Left lung (tissue), 10 donors: ENCODE data around the gene PSRC1. TPM values are rescaled to one million over a fixed set of nuclear protein-coding genes. Genes with fewer than 3 reads are reported as not detected.

Experiments used
- ATAC-seq: fragments of 200-7000 bp; cut with Tn5 transposase; one replicate; pipeline ENCODE4 v1.9.1; 2020; ENCODE audit warnings: moderate library complexity
- DNase-seq, 4 donors: peaks; one replicate each; pipeline ENCODE4 v3.0.0-alpha.2; 2013 to 2020
- H3K27ac ChIP-seq, 2 donors: fragments of 200-600 bp; sonication (generic) in 1 of 2; one replicate each; pipeline versions ENCODE4 v1.5.0 to v1.8.0; 2020 to 2021
- H3K27me3 ChIP-seq, 2 donors: fragments of 200-600 bp; sonication (generic) in 1 of 2; one replicate each; pipeline versions ENCODE4 v1.5.0 to v1.8.0; 2020 to 2021
- H3K36me3 ChIP-seq, 2 donors: fragments of 200-600 bp; sonication (generic) in 1 of 2; one replicate each; pipeline versions ENCODE4 v1.5.0 to v1.8.0; 2020 to 2021
- H3K4me1 ChIP-seq, 2 donors: fragments of 200-600 bp; one replicate each; pipeline ENCODE4 v1.8.0; 2021
- H3K4me3 ChIP-seq, 2 donors: fragments of 200-600 bp; sonication (generic) in 1 of 2; one replicate each; pipeline versions ENCODE4 v1.5.0 to v1.8.0; 2020 to 2021; ENCODE audit warnings: mild to moderate bottlenecking in 1 of 2
- H3K9me3 ChIP-seq, 2 donors: fragments of 200-600 bp; sonication (generic) in 1 of 2; one replicate each; pipeline versions ENCODE4 v1.5.0 to v1.8.0; 2020 to 2021
- intact Hi-C, 2 donors: fragments of 100-400 bp; cut with DNase I; formaldehyde crosslinking; loops; one replicate each; pipeline versions ENCODE4 v1.11.2 to v1.14.2; 2022
- polyA plus RNA-seq, 6 donors: library from polyadenylated mRNA; unstranded; fragments of 120-200 nt; gene quantifications; one replicate each; pipeline ENCODE4 v1.2.1, GENCODE V29; 2013; ENCODE audit not compliant: insufficient read length in 6 of 6
- total RNA-seq, 2 donors: library from RNA; stranded (reverse); fragmentation: NEBNext Ultra II Directional; extraction: Animal tissue kit (Norgen Biotek cat#: 25700); gene quantifications; one replicate each; pipeline ENCODE4 v1.2.1, GENCODE V29; 2021
- TF ChIP-seq, protein P1 (sequence below), 2 donors: fragments of 200-600 bp; sonication (generic) in 1 of 2; IDR thresholded peaks; one replicate each; pipeline versions ENCODE4 v1.5.0 to v1.8.0; 2021; ENCODE audit warnings: antibody characterized with exemption in 2 of 2
- donor health status: DM: no; HTN: yes; CAD: no.
- donor health status: DM: no; HTN: no; CAD: no.

PSRC1 gene
- total and polyA plus RNA-seq, 8 donors: 4.2 to 53.0 (median 37.7) TPM

DNA sequence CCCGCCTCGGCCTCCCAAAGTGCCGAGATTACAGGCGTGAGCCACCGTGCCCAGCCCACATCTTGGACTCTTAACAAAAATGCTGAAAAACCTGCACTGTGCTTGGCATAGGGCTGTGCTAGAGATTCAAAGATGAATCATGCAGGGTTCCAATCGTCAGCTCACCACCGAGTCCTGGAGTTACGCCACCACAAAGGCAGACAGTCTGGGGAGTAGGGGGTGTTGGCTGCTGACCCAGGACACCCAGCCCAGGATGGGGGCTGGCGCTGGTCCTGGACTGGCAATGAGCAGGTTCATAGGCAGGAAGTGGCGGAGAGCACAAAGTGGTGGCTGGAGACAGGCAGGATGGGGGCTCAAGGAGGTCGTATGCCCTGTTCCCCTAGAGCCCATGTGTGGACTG, 16.0 kb downstream of the PSRC1 start:
- Histone ChIP-seq H3K9me3 (no peaks in the 10 kb centered on the region), H3K4me3 (no peak overlapping the region), H3K27me3 (no peaks in the 10 kb centered on the region), H3K36me3 (no peaks in the 10 kb centered on the region), H3K4me1 (peaks cover 0 to 8% of the 10 kb centered on the region in 2 donors), H3K27ac (no peak overlapping the region)
- ATAC-seq (no peak), DNase-seq (peak in 1 of 4 donors; percentile 53)
- intact Hi-C loops: loop anchor here in 1 of 2 donors (10.0 kb wide), 1 partner anchor 268 kb away; the partner anchor contains the start of gene GPR61
- TF ChIP-seq, protein P1, sequence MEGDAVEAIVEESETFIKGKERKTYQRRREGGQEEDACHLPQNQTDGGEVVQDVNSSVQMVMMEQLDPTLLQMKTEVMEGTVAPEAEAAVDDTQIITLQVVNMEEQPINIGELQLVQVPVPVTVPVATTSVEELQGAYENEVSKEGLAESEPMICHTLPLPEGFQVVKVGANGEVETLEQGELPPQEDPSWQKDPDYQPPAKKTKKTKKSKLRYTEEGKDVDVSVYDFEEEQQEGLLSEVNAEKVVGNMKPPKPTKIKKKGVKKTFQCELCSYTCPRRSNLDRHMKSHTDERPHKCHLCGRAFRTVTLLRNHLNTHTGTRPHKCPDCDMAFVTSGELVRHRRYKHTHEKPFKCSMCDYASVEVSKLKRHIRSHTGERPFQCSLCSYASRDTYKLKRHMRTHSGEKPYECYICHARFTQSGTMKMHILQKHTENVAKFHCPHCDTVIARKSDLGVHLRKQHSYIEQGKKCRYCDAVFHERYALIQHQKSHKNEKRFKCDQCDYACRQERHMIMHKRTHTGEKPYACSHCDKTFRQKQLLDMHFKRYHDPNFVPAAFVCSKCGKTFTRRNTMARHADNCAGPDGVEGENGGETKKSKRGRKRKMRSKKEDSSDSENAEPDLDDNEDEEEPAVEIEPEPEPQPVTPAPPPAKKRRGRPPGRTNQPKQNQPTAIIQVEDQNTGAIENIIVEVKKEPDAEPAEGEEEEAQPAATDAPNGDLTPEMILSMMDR (IDR thresholded peaks at IDR 0.05): no peak

DNA sequence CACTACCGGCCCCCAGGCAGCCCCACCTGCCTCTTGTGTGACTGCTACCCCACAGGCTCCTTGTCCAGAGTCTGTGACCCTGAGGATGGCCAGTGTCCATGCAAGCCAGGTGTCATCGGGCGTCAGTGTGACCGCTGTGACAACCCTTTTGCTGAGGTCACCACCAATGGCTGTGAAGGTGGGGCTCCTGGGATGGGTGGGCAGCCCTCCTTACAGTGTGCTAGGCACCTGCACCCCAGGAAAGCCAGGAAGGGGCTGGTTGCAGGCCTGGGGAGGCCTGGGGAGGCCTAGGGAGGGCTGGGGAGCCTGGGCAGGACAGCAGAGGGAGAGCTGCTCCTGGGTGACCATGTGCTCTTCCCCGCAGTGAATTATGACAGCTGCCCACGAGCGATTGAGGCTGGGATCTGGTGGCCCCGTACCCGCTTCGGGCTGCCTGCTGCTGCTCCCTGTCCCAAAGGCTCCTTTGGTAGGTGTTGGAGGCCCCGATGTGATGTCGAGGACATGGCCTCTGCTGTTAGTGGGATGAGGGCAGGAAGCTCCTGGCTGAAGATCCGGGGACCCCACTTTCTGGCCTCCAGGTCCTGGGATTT, 17.1 kb downstream of the PSRC1 start:
- H3K4me3 ChIP-seq: no peak overlapping the region
- no peaks in the 10 kb centered on the region for H3K36me3 ChIP-seq
- no peak for ATAC-seq
- no peaks in the 10 kb centered on the region for H3K9me3 ChIP-seq
- no peak overlapping the region for H3K27ac ChIP-seq
- TF ChIP-seq, protein P1 (IDR thresholded peaks at IDR 0.05): no peak
- peak in 1 of 4 donors; percentile 53 for DNase-seq
- H3K27me3 ChIP-seq: no peaks in the 10 kb centered on the region
- peaks cover 0 to 8% of the 10 kb centered on the region in 2 donors for H3K4me1 ChIP-seq
- intact Hi-C loops: loop anchor here in 1 of 2 donors (10.0 kb wide), 1 partner anchor 269 kb away; the partner anchor contains the start of gene GPR61

DNA sequence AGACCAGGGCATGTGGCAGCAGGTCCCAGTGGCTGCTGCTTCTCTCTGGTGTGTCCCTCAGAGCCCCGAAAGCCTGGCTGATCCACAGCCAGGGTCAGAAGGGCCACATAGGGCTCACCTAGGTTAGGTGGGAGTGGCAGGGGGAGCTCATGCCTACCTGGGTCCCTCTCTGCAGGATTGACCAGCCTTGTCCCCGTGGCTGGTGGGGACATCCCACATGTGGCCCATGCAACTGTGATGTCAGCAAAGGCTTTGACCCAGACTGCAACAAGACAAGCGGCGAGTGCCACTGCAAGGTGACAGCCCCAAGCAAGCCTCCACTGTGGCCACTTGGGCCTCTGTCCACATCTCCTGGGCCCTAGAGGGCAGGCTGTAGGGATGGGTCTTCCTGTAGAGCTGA, 17.9 kb downstream of the PSRC1 start:
- peaks cover 0 to 8% of the 10 kb centered on the region in 2 donors for H3K4me1 ChIP-seq
- H3K4me3 ChIP-seq: no peak overlapping the region
- no peak for ATAC-seq
- TF ChIP-seq, protein P1 (IDR thresholded peaks at IDR 0.05): no peak
- no peaks in the 10 kb centered on the region for H3K27me3 ChIP-seq
- no peaks in the 10 kb centered on the region for H3K9me3 ChIP-seq
- no peaks in the 10 kb centered on the region for H3K36me3 ChIP-seq
- peak in 1 of 4 donors; percentile 23 for DNase-seq
- intact Hi-C loops: loop anchor here in 1 of 2 donors (10.0 kb wide), 1 partner anchor 270 kb away; the partner anchor contains the start of gene GPR61
- no peak overlapping the region for H3K27ac ChIP-seq

DNA sequence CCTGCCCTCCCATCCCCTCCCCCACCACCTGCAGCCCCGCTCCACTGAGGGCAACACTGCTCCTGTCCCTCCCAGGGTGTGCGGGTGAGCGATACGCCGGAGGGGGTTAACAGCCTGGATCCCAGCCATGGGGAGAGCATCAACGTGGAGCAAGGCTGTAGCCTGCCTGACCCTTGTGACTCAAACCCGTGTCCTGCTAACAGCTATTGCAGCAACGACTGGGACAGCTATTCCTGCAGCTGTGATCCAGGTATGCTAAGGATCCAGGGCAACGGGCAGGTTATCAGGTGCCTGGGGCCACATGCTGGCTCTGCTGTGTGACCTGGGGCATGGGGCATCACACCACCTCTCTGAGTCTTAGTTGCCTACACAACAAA, 18.6 kb downstream of the PSRC1 start:
- ATAC-seq: no peak
- TF ChIP-seq, protein P1 (IDR thresholded peaks at IDR 0.05): no peak
- intact Hi-C loops: loop anchor here in 1 of 2 donors (5.0 to 10.0 kb wide), 2 partner anchors 143 to 270 kb away; partner anchors contain the start of gene GPR61

DNA sequence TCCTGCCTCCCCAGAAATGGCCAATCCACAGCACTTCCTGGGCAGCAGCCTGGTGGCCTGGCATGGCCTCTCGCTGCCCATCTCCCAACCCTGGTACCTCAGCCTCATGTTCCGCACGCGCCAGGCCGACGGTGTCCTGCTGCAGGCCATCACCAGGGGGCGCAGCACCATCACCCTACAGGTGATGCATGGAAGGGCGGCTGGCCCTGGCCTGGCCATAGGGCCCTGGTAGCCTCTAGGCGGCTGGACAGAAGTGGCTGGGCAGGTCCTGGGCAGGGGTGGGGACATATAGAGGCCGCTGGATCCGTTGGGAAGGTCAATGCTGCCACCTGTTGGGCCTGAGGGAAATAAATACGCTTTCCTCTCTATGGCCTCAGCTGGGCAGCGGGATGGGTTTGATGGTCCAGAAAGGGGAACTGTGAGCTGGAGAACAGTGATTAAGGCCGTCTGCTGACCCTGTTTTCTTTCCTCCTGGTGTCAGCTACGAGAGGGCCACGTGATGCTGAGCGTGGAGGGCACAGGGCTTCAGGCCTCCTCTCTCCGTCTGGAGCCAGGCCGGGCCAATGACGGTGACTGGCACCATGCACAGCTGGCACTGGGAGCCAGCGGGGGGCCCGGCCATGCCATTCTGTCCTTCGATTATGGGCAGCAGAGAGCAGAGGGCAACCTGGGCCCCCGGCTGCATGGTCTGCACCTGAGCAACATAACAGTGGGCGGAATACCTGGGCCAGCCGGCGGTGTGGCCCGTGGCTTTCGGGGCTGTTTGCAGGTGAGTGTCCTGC, 19.2 kb downstream of the PSRC1 start:
- Histone ChIP-seq H3K36me3 (no peaks in the 10 kb centered on the region), H3K4me3 (no peak overlapping the region), H3K27ac (no peak overlapping the region), H3K9me3 (no peaks in the 10 kb centered on the region), H3K4me1 (peaks cover 0 to 8% of the 10 kb centered on the region in 2 donors), H3K27me3 (no peaks in the 10 kb centered on the region)
- intact Hi-C loops: loop anchor here in 1 of 2 donors (5.0 to 10.0 kb wide), 2 partner anchors 144 to 271 kb away; partner anchors contain the start of gene GPR61
- ATAC-seq: peak; percentile 99
- DNase-seq: peak; percentile 71 to 97 (median 91)
- TF ChIP-seq, protein P1 (IDR thresholded peaks at IDR 0.05): peak; percentile 98

More for the DNA sequence above, 18.6 kb downstream of the PSRC1 start:
- H3K4me1 ChIP-seq: peaks cover 0 to 8% of the 10 kb centered on the region in 2 donors
- no peaks in the 10 kb centered on the region for H3K27me3 ChIP-seq
- no peaks in the 10 kb centered on the region for H3K9me3 ChIP-seq
- DNase-seq: peak in 1 of 4 donors; percentile 15
- no peak overlapping the region for H3K27ac ChIP-seq
- no peak overlapping the region for H3K4me3 ChIP-seq
- H3K36me3 ChIP-seq: no peaks in the 10 kb centered on the region
